Measurements from ENCODE around the gene LDAF1. TPM values are rescaled to one million over a fixed set of nuclear protein-coding genes. Genes with fewer than 3 reads are reported as not detected.

Gene LDAF1
- total and polyA plus RNA-seq, 2 of the 8 experiments (the other 6 are each of a cell fraction or from before 2014, with no cell fraction given): 32.4 to 34.2 TPM

- H2AK5ac ChIP-seq (ENCODE audit: low read depth, low read length): no peak overlapping the region
- CTCF ChIA-PET (ENCODE audit: partially characterized antibody): interaction anchor here (0.6 to 1.6 kb wide), 3 partner anchors 18 to 365 kb away, joined by 3 to 4 read pairs (median 3); no protein-coding TSS in a partner anchor
- DNase-seq (ENCODE audit: low read depth in 1 of 2, low spot score in 2 of 2) (no peak), FAIRE-seq (no peak)
- H3K56ac ChIP-seq (replicated peaks; ENCODE audit: insufficient read length, low read depth, low read length): no peak overlapping the region
- no peaks in the 10 kb centered on the region for H3K36me3 ChIP-seq (ENCODE audit: control insufficient read depth in 2 of 4, insufficient read depth in 4 of 4, low read length in 3 of 4)
- no peak overlapping the region for H2BK12ac ChIP-seq (ENCODE audit: low read depth, low read length)
- no peak overlapping the region for H2BK5ac ChIP-seq (ENCODE audit: low read depth, low read length)
- no peaks in the 10 kb centered on the region for H3K79me1 ChIP-seq (ENCODE audit: low read depth, low read length)
- H4K91ac ChIP-seq (replicated peaks; ENCODE audit: insufficient read length, low read length): no peak overlapping the region
- H3K4me2 ChIP-seq (ENCODE audit: insufficient read depth in 1 of 2, low read depth in 2 of 2, low read length in 2 of 2): no peak overlapping the region
- H3K4me3 ChIP-seq (ENCODE audit: extremely low read depth in 1 of 4, insufficient read depth in 2 of 4, low read depth in 3 of 4, low read length in 4 of 4): no peak overlapping the region
- peaks cover 3 to 15% (median 12%) of the 10 kb centered on the region in 4 experiments; a peak in 6 of 7 replicates for H3K4me1 ChIP-seq (replicated peaks in 1 of 4; ENCODE audit: control insufficient read depth in 3 of 4, insufficient read depth in 4 of 4, low read length in 3 of 4)
- H3K9ac ChIP-seq (replicated peaks in 1 of 4; ENCODE audit: extremely low read depth in 1 of 4, low read depth in 3 of 4, low read length in 3 of 4): no peak overlapping the region
- no peak overlapping the region for H4K5ac ChIP-seq (ENCODE audit: insufficient read length, low read depth, low read length)
- WGBS, 2 experiments (ENCODE audit: extremely low coverage in 1 of 2, insufficient coverage in 1 of 2, insufficient read length in 1 of 2, insufficient replicate concordance in 2 of 2, low coverage in 1 of 2, low lambda C conversion rate in 2 of 2, missing lambda C conversion rate in 1 of 2): 97% methylated on average over 2 of the region's 2 CpGs; no CpG with 5 or more reads in 1 of the 2 experiments
- H3K9me3 ChIP-seq (ENCODE audit: insufficient read depth in 2 of 2, low read depth in 1 of 2, low read length in 1 of 2): no peaks in the 10 kb centered on the region
- no peak overlapping the region for H3K18ac ChIP-seq (ENCODE audit: extremely low read depth, low read length)
- H3K27ac ChIP-seq (ENCODE audit: low read depth, low read length): no peak overlapping the region
- no peaks in the 10 kb centered on the region for H3K23me2 ChIP-seq (ENCODE audit: low read depth, low read length)
- H4K20me1 ChIP-seq (replicated peaks in 1 of 2; ENCODE audit: control insufficient read depth in 1 of 2, insufficient read depth in 2 of 2, low read length in 2 of 2): no peaks in the 10 kb centered on the region
- no peak overlapping the region for H2AFZ ChIP-seq (ENCODE audit: low read length)
- H3K27me3 ChIP-seq (replicated peaks in 1 of 4; ENCODE audit: control insufficient read depth in 3 of 4, extremely low read depth in 1 of 4, insufficient read depth in 3 of 4, low read length in 3 of 4): no peaks in the 10 kb centered on the region
- no peak overlapping the region for H2BK20ac ChIP-seq (ENCODE audit: low read length)
- POLR2A ChIA-PET (ENCODE audit: partially characterized antibody): no interaction called here
- no peak overlapping the region for H3K23ac ChIP-seq (ENCODE audit: insufficient read length)
- no peak overlapping the region for H3K4ac ChIP-seq (replicated peaks; ENCODE audit: insufficient read length, low read depth, low read length)
- no peak overlapping the region for H2BK120ac ChIP-seq (replicated peaks; ENCODE audit: low read depth, low read length)
- H3K14ac ChIP-seq (ENCODE audit: insufficient read length): no peak overlapping the region
- no peak overlapping the region for H2BK15ac ChIP-seq (ENCODE audit: low read length)
- no peak overlapping the region for H4K8ac ChIP-seq (ENCODE audit: extremely low read depth, insufficient read depth, low read length)
- H3K79me2 ChIP-seq (ENCODE audit: control insufficient read depth in 1 of 2, insufficient read depth in 2 of 2, low read length in 2 of 2): no peaks in the 10 kb centered on the region
- TF ChIP-seq RFX5 (IDR thresholded peaks at IDR 0.05; ENCODE audit: borderline replicate concordance, low read depth, low read length): no peak
- TF ChIP-seq PHF8 (conservative IDR thresholded peaks at IDR 0.05; ENCODE audit: low read depth, low read length): no peak
- TF ChIP-seq YY1 (IDR thresholded peaks at IDR 0.05; ENCODE audit: low read depth, low read length): no peak
- TF ChIP-seq EZH2 (IDR thresholded peaks at IDR 0.05; ENCODE audit: low read depth, low read length, severe bottlenecking): no peak
These were observed 61.1 kb downstream of the LDAF1 start for GRCh38 chr16:21219551-21219950.

Data from H1 (cell line).